Liver (tissue), 3 donors: Measurements from ENCODE around the gene HCFC1.

Experiments used
- CTCF ChIP-seq: fragments of 150-350 bp; IDR thresholded peaks from 2 replicates; pipeline ENCODE4 v1.5.1; 2017; ENCODE audit warnings: improper control_type of control experiment, low read depth, low read length; ENCODE audit not compliant: missing input control
- EGR1 ChIP-seq, 2 donors: IDR thresholded peaks; 2 replicates each; pipeline ENCODE4 v1.6.1; 2016 to 2018; ENCODE audit warnings: antibody characterized with exemption in 2 of 2, low read depth in 2 of 2
- TAF1 ChIP-seq: conservative IDR thresholded peaks from 2 replicates; pipeline ENCODE4 v1.6.1; 2016; ENCODE audit warnings: antibody characterized with exemption, mild to moderate bottlenecking
- YY1 ChIP-seq: IDR thresholded peaks from 2 replicates; pipeline ENCODE4 v1.6.1; 2016; ENCODE audit warnings: antibody characterized with exemption, mild to moderate bottlenecking
- donor health status: healthy.
- donor health status: healthy.

GRCh38 chrX:153981231-153981630 lies 9.6 kb upstream of the HCFC1 start:
- TF ChIP-seq CTCF (no peak), EGR1 (IDR thresholded peaks at IDR 0.05; ENCODE audit: low read depth in 2 of 2) (no peak), YY1 (no peak), TAF1 (no peak)
